ENCODE results near the gene COMMD1. TPM values are rescaled to one million over a fixed set of nuclear protein-coding genes. Genes with fewer than 3 reads are reported as not detected.

Gene COMMD1
- total and polyA plus RNA-seq, 2 donors from 2014 or later: 38.5 to 99.4 TPM

- H3K9ac ChIP-seq (ENCODE audit: low read length in 3 of 3): no peak overlapping the region
- H3K4me1 ChIP-seq (ENCODE audit: control insufficient read depth in 2 of 3, insufficient read depth in 2 of 3, low read depth in 1 of 3, low read length in 3 of 3): peaks cover 0 to 6% (median 0%) of the 10 kb centered on the region in 3 donors
- TF ChIP-seq, protein P1, sequence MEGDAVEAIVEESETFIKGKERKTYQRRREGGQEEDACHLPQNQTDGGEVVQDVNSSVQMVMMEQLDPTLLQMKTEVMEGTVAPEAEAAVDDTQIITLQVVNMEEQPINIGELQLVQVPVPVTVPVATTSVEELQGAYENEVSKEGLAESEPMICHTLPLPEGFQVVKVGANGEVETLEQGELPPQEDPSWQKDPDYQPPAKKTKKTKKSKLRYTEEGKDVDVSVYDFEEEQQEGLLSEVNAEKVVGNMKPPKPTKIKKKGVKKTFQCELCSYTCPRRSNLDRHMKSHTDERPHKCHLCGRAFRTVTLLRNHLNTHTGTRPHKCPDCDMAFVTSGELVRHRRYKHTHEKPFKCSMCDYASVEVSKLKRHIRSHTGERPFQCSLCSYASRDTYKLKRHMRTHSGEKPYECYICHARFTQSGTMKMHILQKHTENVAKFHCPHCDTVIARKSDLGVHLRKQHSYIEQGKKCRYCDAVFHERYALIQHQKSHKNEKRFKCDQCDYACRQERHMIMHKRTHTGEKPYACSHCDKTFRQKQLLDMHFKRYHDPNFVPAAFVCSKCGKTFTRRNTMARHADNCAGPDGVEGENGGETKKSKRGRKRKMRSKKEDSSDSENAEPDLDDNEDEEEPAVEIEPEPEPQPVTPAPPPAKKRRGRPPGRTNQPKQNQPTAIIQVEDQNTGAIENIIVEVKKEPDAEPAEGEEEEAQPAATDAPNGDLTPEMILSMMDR (IDR thresholded peaks at IDR 0.05; ENCODE audit: borderline replicate concordance, extremely low read depth, insufficient read depth): no peak
- no peaks in the 10 kb centered on the region for H3K27me3 ChIP-seq (ENCODE audit: control insufficient read depth, insufficient read depth, low read length)
- no peak overlapping the region for H3K4me3 ChIP-seq (ENCODE audit: low read length in 3 of 3)
- no peak overlapping the region for H3K27ac ChIP-seq (ENCODE audit: low read depth in 2 of 2, low read length in 2 of 2)
- DNase-seq (peak in 1 of 5 donors; percentile 14), FAIRE-seq (peak; percentile 60)
- H3K9me3 ChIP-seq (ENCODE audit: control insufficient read depth in 2 of 3, insufficient read depth in 1 of 3, low read length in 3 of 3): no peaks in the 10 kb centered on the region
- intact Hi-C loops (cut with DNase I): no loop called here
- no peaks in the 10 kb centered on the region for H3K36me3 ChIP-seq (ENCODE audit: control insufficient read depth in 2 of 3, insufficient read depth in 3 of 3, low read length in 3 of 3)
These were observed 145.1 kb downstream of the COMMD1 start for GRCh38 chr2:62050456-62051045.

DNA sequence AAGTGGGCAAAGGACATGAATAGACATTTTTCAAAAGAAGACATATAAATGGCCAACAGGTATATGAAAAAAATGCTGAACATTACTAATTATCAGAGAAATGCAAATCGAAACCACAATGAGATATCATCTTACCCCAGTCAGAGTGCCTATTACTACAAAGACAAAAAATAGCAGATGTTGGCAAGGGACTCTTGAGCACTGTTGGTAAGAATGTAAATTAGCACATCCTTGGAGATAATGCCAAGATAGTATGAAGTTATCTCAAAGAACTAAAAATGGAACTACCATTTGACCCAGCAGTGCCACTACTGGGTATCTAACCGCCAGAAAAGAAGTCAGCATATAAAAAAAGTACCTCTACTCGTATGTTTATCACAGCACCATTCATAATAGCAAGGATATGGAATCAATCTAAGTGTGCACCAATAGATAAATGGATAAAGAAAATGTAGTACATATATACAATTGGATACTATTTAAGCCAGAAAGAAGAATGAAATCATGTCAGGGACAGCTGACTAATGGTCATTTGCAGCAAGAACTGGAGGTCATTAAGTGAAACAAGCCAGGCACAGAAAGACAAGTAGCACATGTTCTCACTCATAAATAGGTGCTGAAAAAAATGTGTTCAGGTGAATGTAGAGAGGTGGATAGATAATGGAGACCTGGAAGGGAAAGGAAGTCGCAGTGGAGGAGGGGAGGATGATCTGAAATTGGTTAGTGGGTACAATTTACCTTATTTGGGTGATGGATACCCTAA lies 148.7 kb downstream of the COMMD1 start:
- intact Hi-C loops (cut with DNase I): no loop called here
- Histone ChIP-seq H3K27me3 (ENCODE audit: control insufficient read depth, insufficient read depth, low read length) (no peaks in the 10 kb centered on the region), H3K9me3 (ENCODE audit: control insufficient read depth in 2 of 3, insufficient read depth in 1 of 3, low read length in 3 of 3) (no peaks in the 10 kb centered on the region), H3K27ac (ENCODE audit: low read depth in 2 of 2, low read length in 2 of 2) (no peak overlapping the region), H3K9ac (ENCODE audit: low read length in 3 of 3) (no peak overlapping the region), H3K4me1 (ENCODE audit: control insufficient read depth in 2 of 3, insufficient read depth in 2 of 3, low read depth in 1 of 3, low read length in 3 of 3) (peaks cover 0 to 6% (median 0%) of the 10 kb centered on the region in 3 donors), H3K36me3 (ENCODE audit: control insufficient read depth in 2 of 3, insufficient read depth in 3 of 3, low read length in 3 of 3) (no peaks in the 10 kb centered on the region), H3K4me3 (ENCODE audit: low read length in 3 of 3) (no peak overlapping the region)
- TF ChIP-seq, protein P1 (IDR thresholded peaks at IDR 0.05; ENCODE audit: borderline replicate concordance, extremely low read depth, insufficient read depth): no peak
- no peak for DNase-seq
- FAIRE-seq: no peak

GRCh38 chr2:62054916-62055450 lies 149.5 kb downstream of the COMMD1 start:
- DNase-seq: no peak
- no peak overlapping the region for H3K9ac ChIP-seq (ENCODE audit: low read length in 3 of 3)

More at GRCh38 chr2:62054916-62055450, 149.5 kb downstream of the COMMD1 start:
- intact Hi-C loops (cut with DNase I): no loop called here
- Histone ChIP-seq H3K4me1 (ENCODE audit: control insufficient read depth in 2 of 3, insufficient read depth in 2 of 3, low read depth in 1 of 3, low read length in 3 of 3) (no peaks in the 10 kb centered on the region), H3K36me3 (ENCODE audit: control insufficient read depth in 2 of 3, insufficient read depth in 3 of 3, low read length in 3 of 3) (no peaks in the 10 kb centered on the region), H3K4me3 (ENCODE audit: low read length in 3 of 3) (no peak overlapping the region), H3K27ac (ENCODE audit: low read depth in 2 of 2, low read length in 2 of 2) (no peak overlapping the region), H3K9me3 (ENCODE audit: control insufficient read depth in 2 of 3, insufficient read depth in 1 of 3, low read length in 3 of 3) (no peaks in the 10 kb centered on the region), H3K27me3 (ENCODE audit: control insufficient read depth, insufficient read depth, low read length) (no peaks in the 10 kb centered on the region)
- FAIRE-seq: no peak
- TF ChIP-seq, protein P1 (IDR thresholded peaks at IDR 0.05; ENCODE audit: borderline replicate concordance, extremely low read depth, insufficient read depth): no peak

All from kidney (tissue), 14 donors.